Measurements from ENCODE around the gene DHX8. TPM values are rescaled to one million over a fixed set of nuclear protein-coding genes. Genes with fewer than 3 reads are reported as not detected.

The DHX8 gene
- total RNA-seq, 1 experiment from 2014 or later: 54.1 TPM

- H3K27me3 ChIP-seq (ENCODE audit: insufficient read depth, low read length): no peaks in the 10 kb centered on the region
- peaks cover 43% of the 10 kb centered on the region for H3K27me3 Mint-ChIP-seq (ENCODE audit: low read depth)
- no peak overlapping the region for H3K27ac ChIP-seq (ENCODE audit: insufficient read length, low read depth, low read length)
- peaks cover 16% of the 10 kb centered on the region for H3K23me2 ChIP-seq (ENCODE audit: insufficient read length, low read depth, low read length, poor library complexity, severe bottlenecking)
- peak overlapping the region in 1 of 2 experiments; percentile 99; a peak in 2 of 5 replicates for H3K4me3 Mint-ChIP-seq
- H3K9me3 Mint-ChIP-seq: peaks cover 0 to 3% of the 10 kb centered on the region in 2 experiments; a peak in 3 of 5 replicates
- no peak overlapping the region for H2BK15ac ChIP-seq (ENCODE audit: low read depth, low read length)
- no peak overlapping the region for H3K18ac ChIP-seq (ENCODE audit: insufficient read length, low read depth, low read length)
- no peak overlapping the region for H3K23ac ChIP-seq (ENCODE audit: insufficient read length, low read depth, low read length)
- no peak overlapping the region for H3K9ac ChIP-seq (ENCODE audit: extremely low read depth, insufficient read length, low read length)
- H3K4me1 Mint-ChIP-seq: peaks cover 50 to 53% of the 10 kb centered on the region in 2 experiments
- no peaks in the 10 kb centered on the region for H3K9me3 ChIP-seq (ENCODE audit: control insufficient read depth, low read depth, low read length)
- H3K56ac ChIP-seq (ENCODE audit: insufficient read length, low read depth, low read length): no peak overlapping the region
- no peak overlapping the region for H2BK20ac ChIP-seq (ENCODE audit: low read depth, low read length, poor library complexity, severe bottlenecking)
- no peak overlapping the region for H4K91ac ChIP-seq (ENCODE audit: insufficient read length, low read depth, low read length)
- peaks cover 14% of the 10 kb centered on the region; the same call in 1 of the 2 replicates for H3K4me1 ChIP-seq (ENCODE audit: insufficient read depth, low read length)
- H4K5ac ChIP-seq (ENCODE audit: insufficient read length, low read depth, low read length): no peak overlapping the region
- H3K27ac Mint-ChIP-seq: no peak overlapping the region; a peak in 1 of 7 replicates
- H3T11ph ChIP-seq (ENCODE audit: low read length): no peak overlapping the region
- no peak for TF ChIP-seq CTCF (conservative IDR thresholded peaks at IDR 0.05)
- H2BK120ac ChIP-seq (ENCODE audit: low read depth, low read length, poor library complexity, severe bottlenecking): no peak overlapping the region
- H3K4ac ChIP-seq (ENCODE audit: low read depth, low read length): no peak overlapping the region
- H3K36me3 Mint-ChIP-seq (ENCODE audit: insufficient read depth in 1 of 3, low read depth in 3 of 3): peaks cover 0 to 3% (median 0%) of the 10 kb centered on the region in 3 experiments; a peak in 3 of 7 replicates
- H3K14ac ChIP-seq (ENCODE audit: insufficient read depth, low read length): no peak overlapping the region
- H4K20me1 ChIP-seq (ENCODE audit: control insufficient read depth, insufficient read depth, insufficient read length): no peaks in the 10 kb centered on the region
- H4K8ac ChIP-seq (replicated peaks; ENCODE audit: insufficient read length, low read depth, low read length): no peak overlapping the region
- H3K79me1 ChIP-seq (ENCODE audit: insufficient read depth, low read depth, low read length, poor library complexity, severe bottlenecking): no peaks in the 10 kb centered on the region
- H3K4me2 ChIP-seq (ENCODE audit: insufficient read depth, insufficient read length, low read length): no peak overlapping the region
- H2AFZ ChIP-seq (ENCODE audit: low read length): no peak overlapping the region
- no peak for DNase-seq
- no peak overlapping the region for H2BK5ac ChIP-seq (ENCODE audit: insufficient read length, low read length)
- peaks cover 6% of the 10 kb centered on the region; the same call in 1 of the 2 replicates for H3K79me2 ChIP-seq (ENCODE audit: insufficient read depth, low read length)
- no peak overlapping the region for H2AK5ac ChIP-seq (ENCODE audit: insufficient read length, low read length)
- H2BK12ac ChIP-seq (ENCODE audit: insufficient read length, low read depth, low read length): no peak overlapping the region
Observed at GRCh38 chr17:43547659-43548256, 64.0 kb downstream of the DHX8 start.

Data from H9 (cell line).